Lower leg skin (tissue), 3 donors: ENCODE measurements around the gene VAV3.

Experiments used
- CTCF ChIP-seq, 3 donors: fragments of 450-650 bp; IDR thresholded peaks; one replicate each; pipeline ENCODE4 v1.5.1; 2016; ENCODE audit warnings: antibody characterized with exemption in 3 of 3, mild to moderate bottlenecking in 3 of 3, moderate library complexity in 2 of 3
- POLR2A ChIP-seq, 2 donors: fragments of 450-650 bp; IDR thresholded peaks; one replicate each; pipeline ENCODE4 v1.6.1; 2016 to 2017; ENCODE audit warnings: antibody characterized with exemption in 2 of 2, mild to moderate bottlenecking in 1 of 2, moderate library complexity in 1 of 2

DNA sequence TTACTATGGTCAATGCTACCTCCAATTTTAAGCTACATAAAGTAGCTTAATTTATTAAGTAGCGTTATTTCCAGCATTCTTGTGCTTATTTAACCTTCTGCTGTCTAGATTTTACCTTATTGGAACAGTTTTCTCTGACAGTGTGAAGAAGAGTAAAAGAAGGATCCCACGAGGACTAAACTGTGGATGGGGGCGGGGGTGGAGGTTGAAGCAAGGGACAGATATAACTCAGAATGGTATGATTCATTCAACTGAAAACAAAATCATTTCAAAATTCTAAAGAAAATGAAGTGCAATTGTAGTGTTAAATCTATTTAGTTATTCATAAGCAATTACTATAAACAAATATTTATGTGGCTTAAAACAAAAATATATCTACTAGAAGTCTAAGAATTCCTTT is 11.5 kb upstream of the VAV3 start:
- TF ChIP-seq CTCF (IDR thresholded peaks at IDR 0.05) (no peak), POLR2A (IDR thresholded peaks at IDR 0.05) (no peak)
